Activated T-helper 2 cell treated with anti-CD3 and anti-CD28 coated beads, Interferon-gamma antibody, Interleukin-2, Interleukin-4, amounts not matched to agents 10 μg/mL and 5 μg/mL and 100 μg/mL, durations not matched to agents 14 hours and 24 hours and 36 hours (primary cell): ENCODE results near the gene ABCG1. TPM values are rescaled to one million over a fixed set of nuclear protein-coding genes. Genes with fewer than 3 reads are reported as not detected.
A peak's percentile ranks its signal among the peaks of the same experiment; 100 is the strongest.

Source experiments
- DNase-seq: peaks from one replicate; pipeline ENCODE4 v3.0.0; 2021; ENCODE audit warnings: low spot score
- H3K27ac Mint-ChIP-seq: one replicate; pipeline ENCODE4 v1.8.0; 2021; ENCODE audit warnings: mixed read lengths
- H3K27me3 Mint-ChIP-seq: one replicate; pipeline ENCODE4 v1.8.0; 2021; ENCODE audit warnings: low read depth, mixed read lengths
- H3K36me3 Mint-ChIP-seq: one replicate; pipeline ENCODE4 v1.8.0; 2021; ENCODE audit warnings: low read depth, mixed read lengths
- H3K4me1 Mint-ChIP-seq: one replicate; pipeline ENCODE4 v1.8.0; 2021; ENCODE audit warnings: low read depth, mixed read lengths
- H3K4me3 Mint-ChIP-seq: one replicate; pipeline ENCODE4 v1.8.0; 2021; ENCODE audit warnings: low read depth, mild to moderate bottlenecking, moderate library complexity, mixed read lengths
- H3K9me3 Mint-ChIP-seq: one replicate; pipeline ENCODE4 v1.8.0; 2021; ENCODE audit warnings: mixed read lengths
- intact Hi-C: fragments of 100-400 bp; cut with micrococcal nuclease; formaldehyde crosslinking; loops from one replicate; pipeline ENCODE4 v1.15.1; 2023
- total RNA-seq: library from RNA; stranded (reverse); gene quantifications from 2 replicates; pipeline ENCODE4 v1.2.3, GENCODE V29; 2022

Gene ABCG1
- total RNA-seq, 1 donor from 2014 or later, result 5.7 TPM

GRCh38 chr21:42319851-42320572 lies 101.1 kb downstream of the ABCG1 start:
- peaks cover 5% of the 10 kb centered on the region for H3K4me1 Mint-ChIP-seq
- H3K27ac Mint-ChIP-seq, result no peak overlapping the region
- intact Hi-C loops, result loop anchor here (10.0 kb wide), 2 partner anchors 55 to 215 kb away; no protein-coding TSS in a partner anchor
- no peaks in the 10 kb centered on the region for H3K36me3 Mint-ChIP-seq
- H3K27me3 Mint-ChIP-seq, result peaks cover 13% of the 10 kb centered on the region
- no peak overlapping the region for H3K4me3 Mint-ChIP-seq
- DNase-seq, result no peak
- no peaks in the 10 kb centered on the region for H3K9me3 Mint-ChIP-seq

GRCh38 chr21:42320791-42321190 lies 101.9 kb downstream of the ABCG1 start:
- intact Hi-C loops, result loop anchor here (10.0 kb wide), 1 partner anchor 56 kb away; no protein-coding TSS in a partner anchor
- no peak overlapping the region for H3K4me3 Mint-ChIP-seq
- peaks cover 5% of the 10 kb centered on the region for H3K4me1 Mint-ChIP-seq
- no peaks in the 10 kb centered on the region for H3K9me3 Mint-ChIP-seq
- DNase-seq, result no peak
- H3K36me3 Mint-ChIP-seq, result no peaks in the 10 kb centered on the region
- no peak overlapping the region for H3K27ac Mint-ChIP-seq
- peaks cover 21% of the 10 kb centered on the region for H3K27me3 Mint-ChIP-seq

GRCh38 chr21:42321231-42321630 lies 102.3 kb downstream of the ABCG1 start:
- Mint-ChIP-seq H3K27me3 (peaks cover 22% of the 10 kb centered on the region), H3K27ac (no peak overlapping the region)
- no peak for DNase-seq

GRCh38 chr21:42321845-42322244 lies 102.9 kb downstream of the ABCG1 start:
- Mint-ChIP-seq H3K4me1 (peaks cover 5% of the 10 kb centered on the region), H3K27ac (no peak overlapping the region), H3K9me3 (no peaks in the 10 kb centered on the region), H3K4me3 (no peak overlapping the region), H3K27me3 (peaks cover 25% of the 10 kb centered on the region), H3K36me3 (no peaks in the 10 kb centered on the region)
- intact Hi-C loops, result loop anchor here (10.0 kb wide), 1 partner anchor 57 kb away; no protein-coding TSS in a partner anchor
- DNase-seq, result no peak

More at GRCh38 chr21:42321231-42321630, 102.3 kb downstream of the ABCG1 start:
- Mint-ChIP-seq H3K4me3 (no peak overlapping the region), H3K4me1 (peaks cover 5% of the 10 kb centered on the region), H3K9me3 (no peaks in the 10 kb centered on the region), H3K36me3 (no peaks in the 10 kb centered on the region)
- intact Hi-C loops, result loop anchor here (10.0 kb wide), 1 partner anchor 56 kb away; no protein-coding TSS in a partner anchor

GRCh38 chr21:42324896-42325295 lies 106.0 kb downstream of the ABCG1 start:
- intact Hi-C loops, result loop anchor here (10.0 kb wide), 1 partner anchor 60 kb away; no protein-coding TSS in a partner anchor
- peaks cover 40% of the 10 kb centered on the region for H3K27me3 Mint-ChIP-seq

GRCh38 chr21:42330380-42331371 lies 111.7 kb downstream of the ABCG1 start:
- no peak overlapping the region for H3K4me3 Mint-ChIP-seq
- H3K9me3 Mint-ChIP-seq, result peaks cover 19% of the 10 kb centered on the region
- H3K27ac Mint-ChIP-seq, result no peak overlapping the region
- intact Hi-C loops, result no loop called here
- H3K4me1 Mint-ChIP-seq, result peaks cover 2% of the 10 kb centered on the region
- H3K36me3 Mint-ChIP-seq, result peaks cover 4% of the 10 kb centered on the region
- peaks cover 54% of the 10 kb centered on the region for H3K27me3 Mint-ChIP-seq
- no peak for DNase-seq

More at GRCh38 chr21:42324896-42325295, 106.0 kb downstream of the ABCG1 start:
- Mint-ChIP-seq H3K4me1 (no peaks in the 10 kb centered on the region), H3K27ac (no peak overlapping the region), H3K9me3 (no peaks in the 10 kb centered on the region), H3K4me3 (no peak overlapping the region), H3K36me3 (no peaks in the 10 kb centered on the region)
- DNase-seq, result no peak

- H3K4me1 Mint-ChIP-seq, result peaks cover 2% of the 10 kb centered on the region
- H3K4me3 Mint-ChIP-seq, result no peak overlapping the region
- H3K27me3 Mint-ChIP-seq, result peaks cover 51% of the 10 kb centered on the region
- no peak overlapping the region for H3K27ac Mint-ChIP-seq
- intact Hi-C loops, result no loop called here
- no peak for DNase-seq
- peaks cover 19% of the 10 kb centered on the region for H3K9me3 Mint-ChIP-seq
- peaks cover 4% of the 10 kb centered on the region for H3K36me3 Mint-ChIP-seq
Observed at GRCh38 chr21:42331660-42332059, 112.7 kb downstream of the ABCG1 start.

- DNase-seq, result no peak
Observed at GRCh38 chr21:42332557-42333317, 113.8 kb downstream of the ABCG1 start.

GRCh38 chr21:42336054-42336453 lies 117.1 kb downstream of the ABCG1 start:
- H3K4me3 Mint-ChIP-seq, result no peak overlapping the region
- intact Hi-C loops, result loop anchor here (5.0 kb wide), 1 partner anchor 71 kb away; no protein-coding TSS in a partner anchor
- DNase-seq, result no peak
- H3K27ac Mint-ChIP-seq, result no peak overlapping the region
- H3K27me3 Mint-ChIP-seq, result peaks cover 34% of the 10 kb centered on the region
- peaks cover 15% of the 10 kb centered on the region for H3K4me1 Mint-ChIP-seq
- peaks cover 3% of the 10 kb centered on the region for H3K36me3 Mint-ChIP-seq
- H3K9me3 Mint-ChIP-seq, result peaks cover 17% of the 10 kb centered on the region

More at GRCh38 chr21:42332557-42333317, 113.8 kb downstream of the ABCG1 start:
- Mint-ChIP-seq H3K36me3 (peaks cover 4% of the 10 kb centered on the region), H3K4me3 (no peak overlapping the region), H3K9me3 (peaks cover 19% of the 10 kb centered on the region), H3K4me1 (peaks cover 5% of the 10 kb centered on the region), H3K27ac (no peak overlapping the region), H3K27me3 (peaks cover 48% of the 10 kb centered on the region)
- intact Hi-C loops, result no loop called here

GRCh38 chr21:42337276-42337675 lies 118.3 kb downstream of the ABCG1 start:
- peaks cover 15% of the 10 kb centered on the region for H3K4me1 Mint-ChIP-seq
- peaks cover 5% of the 10 kb centered on the region for H3K9me3 Mint-ChIP-seq
- intact Hi-C loops, result loop anchor here (5.0 kb wide), 1 partner anchor 70 kb away; no protein-coding TSS in a partner anchor
- H3K4me3 Mint-ChIP-seq, result no peak overlapping the region
- no peak for DNase-seq
- peaks cover 21% of the 10 kb centered on the region for H3K27me3 Mint-ChIP-seq
- no peaks in the 10 kb centered on the region for H3K36me3 Mint-ChIP-seq
- H3K27ac Mint-ChIP-seq, result no peak overlapping the region

GRCh38 chr21:42337830-42338728 lies 119.1 kb downstream of the ABCG1 start:
- intact Hi-C loops, result loop anchor here (1.0 to 5.0 kb wide), 2 partner anchors 69 to 112 kb away; no protein-coding TSS in a partner anchor
- peak; percentile 65 for DNase-seq
- peaks cover 15% of the 10 kb centered on the region for H3K4me1 Mint-ChIP-seq
- no peaks in the 10 kb centered on the region for H3K9me3 Mint-ChIP-seq
- peaks cover 15% of the 10 kb centered on the region for H3K27me3 Mint-ChIP-seq
- no peak overlapping the region for H3K27ac Mint-ChIP-seq
- H3K4me3 Mint-ChIP-seq, result no peak overlapping the region
- no peaks in the 10 kb centered on the region for H3K36me3 Mint-ChIP-seq
